Activated gamma-delta T cell treated with Interleukin-2 at 50 U/mL for 16 hours (primary cell): ENCODE data around the gene SMU1.

ENCODE experiments used
- DNase-seq: peaks from one replicate; pipeline ENCODE4 v3.0.0-alpha.2; 2020

The SMU1 gene

DNA sequence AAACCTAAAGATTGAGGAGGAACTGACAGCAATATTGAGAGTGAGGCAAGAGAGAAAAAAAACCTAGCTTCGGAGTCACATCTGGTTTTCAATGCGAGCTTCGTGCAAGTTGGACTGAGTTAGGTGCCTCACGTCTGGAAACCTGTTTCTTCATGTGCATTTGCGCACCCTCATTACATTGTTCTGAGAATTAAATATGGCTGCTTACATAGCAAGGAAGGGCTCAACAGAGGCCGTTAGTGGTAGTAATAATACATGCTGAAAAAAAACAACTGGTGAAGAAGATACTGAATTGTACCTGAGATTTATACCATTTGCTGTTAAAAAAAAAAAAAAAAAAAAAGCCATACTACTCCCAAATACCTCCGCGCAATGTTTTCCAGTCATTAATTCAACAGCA is 32.8 kb downstream of the SMU1 start:
- DNase-seq, result no peak

DNA sequence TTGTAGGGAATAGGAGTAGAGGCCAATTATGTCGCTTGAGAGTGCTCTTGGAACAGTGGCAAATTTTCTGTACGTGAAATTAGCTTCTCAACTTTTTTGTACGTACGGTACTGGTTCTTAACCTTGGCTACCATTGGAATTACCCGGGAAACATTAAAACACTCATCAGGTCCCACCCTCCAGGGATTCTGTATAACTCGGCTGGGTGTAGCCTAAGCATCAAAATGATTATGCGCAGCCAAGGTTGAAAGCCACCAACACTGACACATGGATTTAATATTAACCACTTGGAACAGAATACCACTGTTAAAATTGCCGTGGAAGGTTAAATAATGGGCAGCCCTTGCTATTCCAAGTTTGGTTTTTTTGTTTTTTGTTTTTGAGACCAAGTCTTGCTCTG is 34.0 kb downstream of the SMU1 start:
- DNase-seq, result no peak

DNA sequence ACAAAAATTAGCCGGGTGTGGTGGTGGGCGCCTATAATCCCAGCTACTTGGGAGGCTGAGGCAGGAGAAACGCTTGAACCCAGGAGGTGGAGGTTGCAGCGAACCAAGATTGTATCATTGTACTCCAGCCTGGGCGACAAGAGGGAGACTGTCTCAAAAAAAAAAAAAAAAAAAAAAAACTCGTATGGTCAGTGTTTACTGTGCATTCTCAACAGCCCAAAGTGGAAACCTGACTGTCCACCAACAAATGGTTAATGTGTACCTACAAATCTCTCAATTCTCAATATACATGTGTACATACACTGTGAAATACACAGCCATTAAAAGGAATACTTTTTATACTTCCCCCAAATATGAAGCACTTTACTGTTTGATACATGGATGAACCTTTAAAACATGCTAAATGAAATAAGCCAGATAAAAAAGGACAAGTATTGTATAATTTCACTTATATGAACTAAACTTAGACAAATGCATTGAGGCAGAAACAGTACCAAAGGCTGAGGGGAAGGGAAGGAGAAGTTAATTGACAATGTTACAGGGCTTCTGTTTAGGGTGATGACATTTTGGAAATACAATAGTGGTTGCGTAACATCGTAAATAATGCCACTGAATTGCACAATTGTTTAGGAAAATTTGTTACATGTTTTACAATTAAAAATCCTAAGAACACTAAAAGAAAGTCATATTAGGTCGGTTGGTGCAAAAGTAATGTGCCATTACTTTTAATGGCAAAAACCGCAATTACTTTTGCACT is 34.9 kb downstream of the SMU1 start:
- no peak for DNase-seq

DNA sequence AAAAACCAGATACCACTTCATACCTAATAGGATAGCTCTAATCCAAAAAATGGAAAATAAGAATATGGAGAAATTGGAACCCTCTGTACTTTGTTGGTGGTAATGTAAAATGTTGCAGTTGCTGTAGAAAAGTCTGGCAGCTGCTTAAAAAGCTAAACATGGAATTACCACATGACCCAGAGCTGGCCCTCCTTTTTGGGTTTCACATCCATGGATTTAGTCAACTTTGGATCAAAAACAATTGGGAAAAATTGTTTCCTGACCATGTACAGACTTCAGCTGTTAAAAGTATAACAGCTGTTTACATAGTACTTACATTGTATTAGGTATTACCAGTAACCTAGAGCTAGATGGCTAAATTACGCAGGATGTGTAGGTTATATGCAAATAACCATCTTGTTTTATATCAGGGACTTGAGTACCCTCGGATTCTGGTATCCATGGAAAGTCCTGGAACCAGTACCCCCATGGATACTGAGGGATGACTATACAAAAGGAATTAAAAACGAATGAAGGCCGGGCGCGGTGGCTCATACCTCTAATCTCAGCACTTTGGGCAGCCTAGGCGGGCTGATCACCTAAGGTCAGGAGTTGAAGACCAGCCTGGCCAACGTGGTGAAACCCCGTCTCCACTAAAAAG is 35.6 kb downstream of the SMU1 start:
- no peak for DNase-seq

DNA sequence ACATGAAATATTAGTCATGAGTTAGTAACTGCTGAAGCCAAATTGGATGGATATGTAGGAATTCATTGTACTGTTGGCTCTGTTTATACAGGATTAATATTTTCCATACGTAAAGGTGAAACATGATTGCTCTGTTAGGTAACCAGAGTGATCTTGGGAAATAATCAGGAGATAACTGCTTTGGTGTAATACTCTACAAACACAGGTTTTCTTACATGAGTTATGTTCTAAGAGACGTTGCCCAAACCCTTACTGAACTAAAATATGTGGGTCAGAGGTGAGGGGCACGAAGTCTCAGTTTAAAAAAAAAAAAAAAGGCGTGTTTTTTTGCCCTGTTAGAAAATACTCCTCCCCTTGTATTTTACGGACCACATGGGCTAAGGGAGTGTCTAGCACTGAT is 43.6 kb downstream of the SMU1 start:
- no peak for DNase-seq

DNA sequence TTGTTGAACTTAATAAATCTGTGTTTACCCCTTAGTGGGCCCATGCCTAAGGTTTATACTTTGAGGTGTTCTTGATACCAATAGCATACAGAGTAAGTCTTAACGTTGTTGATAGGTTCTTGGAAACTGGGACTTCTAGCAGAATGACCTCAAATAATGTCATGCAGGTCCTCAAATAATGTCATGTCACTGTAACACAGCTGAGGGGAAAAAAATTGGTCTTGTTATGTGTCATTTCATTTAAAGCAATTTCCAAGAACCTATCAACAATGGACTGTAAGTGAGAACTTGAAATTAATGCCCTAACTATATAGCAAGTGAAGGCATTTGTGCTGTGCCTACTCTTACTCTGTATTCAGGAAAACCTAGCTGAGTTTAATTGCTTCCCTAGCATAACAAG is 44.2 kb downstream of the SMU1 start:
- DNase-seq, result no peak

DNA sequence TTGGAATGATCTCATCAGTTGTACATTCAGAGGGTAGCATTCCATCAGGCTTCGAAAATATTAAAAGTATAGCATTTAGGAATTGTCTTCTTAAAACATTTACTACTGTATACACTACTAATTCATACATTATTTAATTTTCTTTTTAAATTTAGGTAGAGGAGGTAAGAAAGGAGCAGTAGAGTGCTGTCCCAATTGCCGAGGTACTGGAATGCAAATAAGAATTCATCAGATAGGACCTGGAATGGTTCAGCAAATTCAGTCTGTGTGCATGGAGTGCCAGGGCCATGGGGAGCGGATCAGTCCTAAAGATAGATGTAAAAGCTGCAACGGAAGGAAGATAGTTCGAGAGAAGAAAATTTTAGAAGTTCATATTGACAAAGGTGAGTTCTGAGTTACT is 46.2 kb downstream of the SMU1 start:
- no peak for DNase-seq

DNA sequence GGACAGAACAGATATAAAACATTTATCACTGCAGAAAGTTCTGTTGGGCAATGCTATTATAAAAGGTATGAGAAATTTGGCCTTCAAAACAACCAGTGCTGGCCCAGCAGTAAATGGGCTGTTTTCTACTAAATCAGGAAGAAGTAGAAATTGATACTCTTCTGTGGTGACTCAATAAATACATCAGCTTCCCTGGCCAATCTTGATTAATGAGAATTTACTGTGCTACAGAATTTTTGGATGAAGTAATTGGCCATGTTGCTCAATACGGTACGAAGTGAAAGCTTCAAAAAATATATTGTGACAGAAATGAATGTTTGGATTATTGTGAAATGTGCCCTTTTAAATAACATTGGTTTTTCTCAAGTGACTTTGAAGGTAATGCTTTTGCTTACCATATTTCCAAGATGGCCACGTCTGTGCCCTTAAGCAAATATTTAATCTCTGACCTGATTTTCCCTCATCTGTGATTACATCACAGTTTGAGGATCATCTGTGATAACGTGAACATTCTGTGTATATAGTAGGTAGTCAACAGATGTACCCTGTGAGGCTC is 47.2 kb downstream of the SMU1 start:
- DNase-seq, result no peak

DNA sequence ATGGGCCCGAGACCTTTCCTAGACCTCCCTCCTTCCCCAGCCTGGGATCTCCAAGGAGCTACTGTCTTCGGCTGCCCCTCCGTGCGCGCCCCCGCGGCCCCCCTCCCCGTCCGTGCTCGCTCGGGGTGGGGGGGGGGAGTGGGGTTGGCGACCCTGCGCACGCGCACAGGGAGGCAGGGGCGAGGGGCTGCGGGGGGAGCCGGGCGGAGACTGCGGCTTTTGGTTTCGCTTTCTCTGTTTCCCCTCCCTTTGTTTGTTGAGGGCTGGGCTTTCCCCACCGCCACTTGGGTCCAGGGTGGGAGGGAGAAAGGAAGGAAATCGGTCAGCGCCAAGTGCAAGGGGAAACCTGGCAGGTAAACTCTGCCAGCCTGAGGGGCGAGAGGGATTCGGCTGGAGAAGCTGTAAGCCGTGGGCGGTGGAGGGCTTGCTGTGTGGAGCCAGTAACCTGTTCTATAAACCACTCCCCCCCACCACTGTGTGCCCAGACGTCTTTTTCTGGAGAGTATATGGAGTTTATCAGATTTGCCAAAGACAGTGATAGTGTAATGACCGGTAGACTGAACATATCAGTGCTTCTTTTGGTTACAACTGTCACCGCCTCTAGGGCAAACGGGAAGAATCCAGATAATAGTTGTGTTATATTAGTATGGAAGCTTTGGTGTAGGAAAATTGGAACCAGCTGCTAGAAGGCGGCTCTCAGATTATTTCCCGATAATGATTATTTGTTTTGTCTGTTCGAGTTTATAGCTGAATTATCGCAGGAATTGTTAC is 50.7 kb downstream of the SMU1 start:
- peak; percentile 62 for DNase-seq

DNA sequence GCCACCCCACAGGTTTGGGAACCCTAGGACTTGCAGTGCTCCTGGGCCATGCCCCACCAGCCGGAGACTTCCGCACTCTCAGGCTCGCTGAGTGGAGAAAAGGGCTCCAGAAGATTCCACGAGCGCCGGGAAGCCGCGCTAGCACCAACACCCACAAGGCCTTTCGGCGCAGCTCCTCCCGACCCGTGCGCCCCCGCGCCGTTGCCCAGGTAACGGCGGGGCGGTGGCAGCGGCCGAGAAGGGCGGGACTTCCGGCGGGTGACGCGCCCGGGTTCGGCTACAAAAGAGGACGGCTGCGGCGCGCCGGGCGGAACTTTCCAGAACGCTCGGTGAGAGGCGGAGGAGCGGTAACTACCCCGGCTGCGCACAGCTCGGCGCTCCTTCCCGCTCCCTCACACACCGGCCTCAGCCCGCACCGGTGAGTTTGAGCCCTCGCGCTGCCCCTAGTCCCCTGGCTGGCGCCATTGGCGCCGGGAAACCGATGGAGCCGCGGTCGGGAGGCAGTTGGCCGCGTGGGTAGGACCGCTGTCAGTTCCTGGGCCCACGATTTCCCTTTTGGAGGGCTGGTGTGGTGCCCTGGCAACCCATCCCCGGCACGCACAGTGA is 51.4 kb downstream of the SMU1 start, which contains the start of gene DNAJA1:
TSS of gene DNAJA1 (plus strand) at position 308 of the 606 bp plus-strand sequence. CDS start 1,212 bp downstream, outside the sequence.
- DNase-seq, result peak; percentile 94

DNA sequence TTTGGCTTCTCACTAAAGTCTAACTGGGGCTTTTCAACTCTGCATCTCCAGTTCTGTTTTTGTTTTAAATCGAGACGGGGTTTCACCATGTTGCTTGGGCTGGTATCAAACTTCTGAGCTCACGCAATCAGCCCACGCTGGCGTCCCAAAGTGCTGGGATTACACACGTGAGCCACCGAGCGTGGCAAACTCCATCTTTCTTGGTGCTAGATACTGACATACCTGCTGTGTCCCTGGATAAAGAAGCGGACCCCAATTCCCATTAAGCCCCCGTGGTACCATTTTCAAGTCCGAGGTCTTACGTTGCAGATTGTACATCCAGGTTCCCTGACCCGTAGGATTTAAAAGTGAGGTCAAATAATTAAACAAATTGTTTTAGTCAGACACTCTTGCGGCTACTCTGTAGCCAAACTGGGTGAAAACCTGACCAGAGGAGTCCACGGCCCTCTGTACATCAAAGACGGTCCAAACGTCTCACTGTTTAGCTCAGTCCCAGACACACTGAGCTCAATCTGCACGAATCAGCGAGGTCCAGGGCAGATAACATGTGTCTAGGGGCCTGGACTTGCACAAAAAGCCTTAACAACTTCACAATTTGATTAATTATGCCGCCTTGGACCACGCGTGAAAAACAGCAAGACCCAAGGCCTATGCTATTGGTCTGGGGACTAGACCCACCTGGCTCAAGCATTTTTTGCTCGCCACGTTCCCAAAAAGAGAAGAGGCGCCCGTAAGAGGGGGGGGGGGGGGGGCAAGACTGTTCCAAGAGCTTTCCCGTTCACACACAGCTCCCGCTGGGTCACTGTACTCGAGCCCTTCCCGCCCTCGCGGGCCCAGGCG is 52.1 kb downstream of the SMU1 start:
- no peak for DNase-seq

DNA sequence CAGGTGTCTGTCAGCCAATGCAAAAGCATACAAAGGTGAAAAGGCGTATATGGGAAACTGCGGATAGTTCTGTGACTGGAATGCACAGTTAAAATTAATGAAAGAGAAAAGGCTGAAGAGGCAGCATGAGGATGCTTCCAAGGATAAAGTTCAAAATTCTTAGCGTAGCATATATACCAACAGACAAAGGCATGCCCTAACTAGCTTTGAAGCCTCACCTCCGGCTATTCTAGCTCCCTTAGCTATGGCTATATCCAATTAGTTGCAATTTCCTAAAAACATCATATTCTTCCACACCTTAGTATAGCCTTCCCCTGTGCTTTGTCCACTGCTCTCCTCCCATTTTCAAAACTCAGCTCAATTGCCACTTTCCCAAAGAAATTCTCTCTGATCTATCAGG is 52.8 kb downstream of the SMU1 start:
- no peak for DNase-seq

DNA sequence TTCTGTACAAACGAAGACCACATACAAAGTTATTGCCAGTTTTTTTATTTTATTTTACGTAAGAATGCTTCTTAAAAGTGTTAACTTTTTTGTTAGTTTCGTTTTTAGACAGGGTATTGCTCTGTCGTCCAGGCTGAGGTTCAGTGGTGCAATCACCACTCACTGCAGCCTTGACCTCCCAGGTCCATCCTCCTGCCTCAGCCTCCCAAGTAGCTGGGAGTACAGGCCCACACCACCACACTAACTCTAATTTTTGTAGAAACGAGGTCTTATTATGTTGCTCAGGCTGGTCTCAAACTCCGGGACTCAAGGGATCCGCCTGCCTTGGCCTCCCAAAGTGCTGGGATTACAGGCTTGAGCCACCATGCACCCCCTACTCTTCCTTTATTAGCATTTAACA is 53.7 kb downstream of the SMU1 start:
- no peak for DNase-seq

DNA sequence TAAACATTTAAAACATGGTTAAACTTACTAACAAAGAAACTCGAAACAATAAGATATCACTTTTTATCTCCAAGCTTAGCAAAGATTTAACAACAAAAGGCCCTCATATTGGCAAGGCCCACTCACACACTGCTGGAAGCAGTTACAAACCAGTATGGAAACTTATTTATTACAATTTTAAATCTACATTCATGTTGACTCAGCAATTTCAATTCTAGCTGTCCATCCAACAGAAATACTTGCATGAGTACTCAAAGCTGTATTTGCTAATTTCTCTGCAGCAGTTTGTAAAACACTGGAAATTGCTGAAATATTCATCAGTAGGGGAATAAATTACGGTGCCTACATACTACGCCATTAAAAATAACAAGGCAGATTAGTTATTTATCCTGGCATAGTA is 54.2 kb downstream of the SMU1 start:
- no peak for DNase-seq

DNA sequence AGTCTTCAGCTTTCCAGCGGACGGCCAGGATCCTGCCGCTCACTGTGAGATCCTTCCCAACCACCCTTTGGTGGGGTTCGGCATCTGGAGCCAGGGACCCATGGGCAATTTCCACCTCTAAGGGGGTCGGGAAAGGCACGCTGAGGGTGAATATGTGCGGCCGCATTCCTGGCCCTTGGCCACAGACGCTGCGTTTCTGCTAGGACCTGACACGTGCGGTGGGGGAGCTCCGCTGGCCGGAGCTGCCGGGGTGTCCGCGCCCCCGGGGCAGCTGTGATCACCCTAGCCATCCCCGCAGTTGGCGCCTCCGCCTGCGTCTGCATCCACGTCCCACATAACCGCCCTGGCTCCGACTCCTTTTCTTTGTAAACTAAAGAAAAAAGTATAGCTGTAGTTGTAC is 56.7 kb downstream of the SMU1 start:
- DNase-seq, result no peak

DNA sequence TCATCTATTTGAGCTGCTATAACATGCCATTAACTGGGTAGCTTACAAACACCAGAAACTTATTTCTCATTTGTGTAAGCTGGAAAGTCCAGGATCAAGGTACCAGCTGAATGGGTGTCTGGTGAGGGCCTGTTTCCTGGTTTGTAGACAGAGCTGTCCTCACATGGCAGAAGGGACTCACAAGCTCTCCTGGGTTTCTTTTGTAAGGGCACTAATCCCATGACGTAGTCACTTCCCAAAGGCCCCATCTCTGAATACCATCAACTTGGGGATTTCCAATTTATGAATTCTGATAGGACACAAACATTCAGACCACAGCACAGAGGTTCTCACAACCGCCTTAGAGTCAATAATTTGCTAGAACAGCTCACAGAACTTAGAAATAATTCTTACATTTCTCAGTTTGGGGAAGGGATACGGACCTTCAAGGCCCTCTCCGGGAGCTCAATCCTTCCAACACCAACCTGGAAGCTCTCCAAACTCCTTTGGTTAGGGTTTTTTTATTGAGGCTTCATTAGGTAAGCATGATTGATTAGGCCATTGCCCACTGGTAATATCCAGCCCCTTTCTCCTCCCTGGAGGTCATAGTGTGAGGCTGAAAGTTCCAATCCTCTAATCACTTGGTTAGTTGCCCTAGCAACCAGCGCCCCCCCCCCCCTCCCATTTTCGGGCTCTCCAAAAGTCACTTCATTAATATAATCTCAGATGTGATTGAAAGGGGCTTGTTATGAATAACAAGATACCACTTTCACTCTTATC is 59.0 kb downstream of the SMU1 start:
- no peak for DNase-seq

DNA sequence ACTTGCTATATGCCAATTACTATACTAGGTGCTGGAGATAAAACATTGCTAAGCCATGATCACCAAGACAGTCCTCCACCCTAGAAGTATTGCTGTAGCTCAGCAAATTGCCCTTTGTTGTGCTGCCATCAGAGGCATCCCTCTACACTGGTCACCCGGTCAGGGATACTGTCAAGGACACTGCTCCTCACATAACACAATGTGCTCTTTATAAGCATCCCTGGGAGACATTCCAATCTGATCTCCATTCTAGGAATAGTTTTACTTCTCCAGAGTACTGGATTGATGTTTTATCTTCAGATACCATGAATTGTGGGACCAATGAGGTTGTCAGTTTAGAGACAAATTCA is 61.8 kb downstream of the SMU1 start:
- no peak for DNase-seq

DNA sequence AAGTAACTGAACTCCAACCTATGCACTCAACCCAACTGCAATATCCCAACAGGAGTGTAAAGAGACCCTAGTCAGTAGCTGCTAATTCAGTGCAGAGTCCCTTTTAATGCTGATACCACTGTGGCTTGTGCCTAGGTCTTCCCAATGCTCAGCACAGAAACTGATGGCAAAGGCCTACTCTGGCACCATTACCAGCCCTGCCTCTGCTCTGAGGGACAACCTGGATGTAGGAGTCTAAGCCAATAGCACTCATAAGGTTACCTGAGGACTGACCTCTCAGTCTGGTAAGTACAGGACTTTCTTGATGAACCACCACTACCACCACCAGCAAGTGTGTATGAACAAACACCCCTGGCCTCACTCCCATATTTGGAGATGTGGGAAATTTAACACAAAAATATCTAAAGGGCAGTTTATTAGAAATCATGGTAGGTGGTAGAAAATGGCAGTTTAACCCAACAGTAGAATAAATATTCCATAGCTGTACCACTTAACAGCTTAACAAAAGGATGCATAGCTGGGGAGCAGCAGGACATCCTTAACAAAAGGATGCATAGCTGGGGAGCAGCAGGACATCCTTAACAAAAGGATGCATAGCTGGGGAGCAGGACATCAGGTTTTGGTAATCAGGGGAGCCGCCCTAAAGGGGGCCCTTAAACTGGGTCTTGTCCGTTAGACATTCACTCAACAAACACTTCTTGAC is 62.4 kb downstream of the SMU1 start:
- DNase-seq, result no peak

DNA sequence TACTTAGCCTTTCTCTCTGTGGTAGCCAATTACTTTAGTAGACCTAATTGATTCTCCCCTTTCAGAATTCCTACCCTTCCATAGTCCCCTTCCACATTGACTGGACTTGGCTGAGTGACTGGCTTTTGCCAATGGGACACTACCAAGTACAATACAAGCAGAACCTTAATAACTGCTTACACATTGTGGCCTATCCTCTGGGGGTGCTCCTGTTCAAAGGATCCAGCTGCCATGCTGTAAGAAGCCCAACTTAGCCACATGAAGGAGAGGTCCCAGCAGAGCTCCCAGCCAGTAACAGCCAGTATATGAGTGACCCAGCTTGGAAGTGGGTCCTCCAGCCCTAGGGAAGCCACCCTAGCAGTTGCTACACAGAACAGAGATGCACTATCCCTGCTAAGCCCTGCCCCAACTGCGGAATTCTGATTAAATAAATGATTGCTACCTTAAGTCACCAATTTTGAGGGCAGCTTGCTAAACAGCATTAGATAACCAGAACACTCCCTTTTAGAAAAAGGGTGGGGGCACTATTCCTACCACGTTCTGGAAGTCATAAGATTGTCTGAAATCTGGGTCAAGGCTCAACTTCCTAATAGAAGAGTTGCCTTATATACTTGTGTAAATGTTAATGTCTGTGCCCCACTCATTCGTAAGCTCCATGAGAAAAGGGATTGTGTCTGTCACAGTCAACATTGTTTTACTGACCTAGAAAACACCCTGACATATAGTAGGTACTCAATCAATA is 64.0 kb downstream of the SMU1 start:
- DNase-seq, result no peak

DNA sequence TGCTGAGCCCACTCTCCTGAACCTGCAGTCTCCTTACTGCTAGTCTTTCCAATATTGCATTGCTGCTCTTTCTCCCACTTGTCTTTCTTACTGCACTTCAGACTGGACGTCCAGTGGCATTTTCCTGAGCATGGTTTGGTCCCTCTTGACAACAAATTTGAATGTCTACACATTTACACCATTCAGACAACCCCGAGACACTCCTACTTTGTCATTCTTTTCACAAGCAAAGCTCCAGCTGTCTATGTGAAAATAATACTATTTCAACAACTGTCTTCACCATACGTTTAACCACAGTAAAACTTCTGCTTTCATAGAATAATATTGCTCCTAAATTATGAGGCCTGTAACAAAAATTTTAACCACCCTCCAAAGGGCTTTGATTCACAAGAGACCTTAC is 64.6 kb downstream of the SMU1 start:
- DNase-seq, result no peak
